NCI-H1048 (cell line): ENCODE data around the gene RNF128.
"Not testable (repeated sequence)": the region's sequence is repeated elsewhere in the genome, so short reads cannot be mapped to it uniquely, and the experiment has no call there.

Source experiments
- DNase-seq: peaks from one replicate; lab custom pipeline; 2025; lab: John Stamatoyannopoulos, UW

RNF128 gene

GRCh38 chrX:106748377-106748776 lies 21.9 kb downstream of the RNF128 start:
- DNase-seq: no peak

DNA sequence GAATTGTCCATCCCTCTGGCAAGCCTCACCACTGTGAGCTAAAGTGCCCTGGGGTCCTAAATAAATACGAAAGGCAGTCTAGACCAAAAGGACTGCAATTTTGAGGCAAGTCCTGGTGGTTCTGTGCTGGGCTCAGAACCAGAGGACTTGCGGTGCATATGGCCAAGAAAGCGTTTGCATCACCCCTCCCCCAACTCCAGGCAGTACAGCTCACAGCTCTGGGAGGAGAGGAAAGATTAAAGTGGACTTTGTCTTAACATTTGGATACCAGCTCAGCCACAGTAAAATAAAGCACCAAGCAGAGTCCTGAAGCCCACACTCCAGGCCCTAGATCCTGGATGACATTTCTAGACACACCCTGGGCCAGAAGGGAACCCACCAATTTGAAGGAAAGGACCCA lies 24.9 kb downstream of the RNF128 start:
- no peak for DNase-seq

- no peak for DNase-seq
Observed at GRCh38 chrX:106752101-106752678, 25.7 kb downstream of the RNF128 start.

- DNase-seq: not testable (repeated sequence)
Observed at GRCh38 chrX:106769288-106769687, 42.8 kb downstream of the RNF128 start.

- DNase-seq: no peak
Observed at GRCh38 chrX:106774981-106775380, 48.5 kb downstream of the RNF128 start.

- DNase-seq: no peak
Observed at GRCh38 chrX:106780264-106780663, 53.8 kb downstream of the RNF128 start.

- DNase-seq: no peak
Observed at GRCh38 chrX:106780664-106781377, 54.3 kb downstream of the RNF128 start.

- no peak for DNase-seq
Observed at GRCh38 chrX:106783716-106784115, 57.2 kb downstream of the RNF128 start.

GRCh38 chrX:106791495-106791894 lies 65.0 kb downstream of the RNF128 start:
- DNase-seq: no peak

GRCh38 chrX:106802063-106802387 lies 75.5 kb downstream of the RNF128 start:
- no peak for DNase-seq

DNA sequence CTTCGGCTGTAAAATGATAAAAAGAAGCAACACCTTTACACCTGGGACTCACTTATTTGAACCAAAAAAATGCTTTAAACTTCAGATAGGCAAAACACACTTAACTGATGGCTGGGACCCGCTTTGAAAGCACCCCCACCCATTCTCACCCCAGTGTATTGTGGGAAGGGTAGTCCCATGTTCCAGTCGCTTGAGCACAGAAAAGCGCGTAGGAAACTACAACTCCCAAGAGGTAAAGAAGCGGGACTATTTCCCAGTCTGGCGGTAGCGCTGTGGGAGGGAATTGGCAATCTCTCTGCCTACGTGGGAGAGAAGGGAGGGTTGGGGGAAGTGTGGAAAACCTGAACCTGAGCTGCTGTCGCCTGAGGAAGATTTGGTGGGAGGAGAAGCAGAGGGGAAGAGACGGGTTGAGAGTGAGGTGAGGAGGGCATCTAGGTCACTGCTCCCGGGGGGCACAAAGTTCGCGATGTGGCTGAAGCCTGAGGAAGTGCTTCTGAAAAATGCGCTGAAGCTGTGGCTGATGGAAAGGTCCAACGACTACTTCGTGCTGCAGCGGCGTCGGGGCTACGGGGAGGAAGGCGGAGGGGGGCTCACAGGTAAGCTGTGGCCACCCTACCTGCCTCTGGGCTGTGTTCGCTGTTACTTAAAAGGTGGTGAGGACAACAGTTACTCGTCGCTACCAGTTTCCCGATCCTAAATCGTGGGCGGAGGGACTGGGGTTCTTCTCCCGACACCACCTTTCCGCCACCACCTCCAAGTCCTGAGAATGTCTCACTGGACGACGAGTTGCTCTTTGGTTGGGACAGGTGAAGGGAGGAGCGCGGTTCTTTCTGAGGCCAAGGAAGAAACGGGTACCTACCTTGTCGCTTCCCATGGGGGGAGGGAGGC lies 76.1 kb downstream of the RNF128 start, which contains the start of gene TBC1D8B:
TSS of gene TBC1D8B (plus strand) at position 286 of the 888 bp plus-strand sequence. CDS start at position 467, 181 bp downstream.
- peak; percentile 33 for DNase-seq

- no peak for DNase-seq
Observed at GRCh38 chrX:106811131-106811910, 84.8 kb downstream of the RNF128 start.

- not testable (repeated sequence) for DNase-seq
Observed at GRCh38 chrX:106812930-106813329, 86.4 kb downstream of the RNF128 start.

DNA sequence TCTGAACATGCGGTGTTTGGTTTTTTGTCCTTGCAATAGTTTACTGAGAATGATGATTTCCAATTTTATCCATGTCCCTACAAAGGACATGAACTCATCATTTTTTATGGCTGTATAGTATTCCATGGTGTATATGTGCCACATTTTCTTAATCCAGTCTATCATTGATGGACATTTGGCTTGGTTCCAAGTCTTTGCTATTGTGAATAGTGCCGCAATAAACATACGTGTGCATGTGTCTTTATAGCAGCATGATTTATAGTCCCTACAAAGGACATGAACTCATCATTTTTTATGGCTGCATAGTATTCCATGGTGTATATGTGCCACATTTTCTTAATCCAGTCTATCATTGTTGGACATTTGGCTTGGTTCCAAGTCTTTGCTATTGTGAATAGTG lies 87.6 kb downstream of the RNF128 start:
- not testable (repeated sequence) for DNase-seq
